Jurkat, Clone E6-1 (cell line): Measurements from ENCODE around the gene SYT1.

Source experiments
- DNase-seq: peaks from one replicate; pipeline ENCODE4 v3.0.0-alpha.2; 2011; ENCODE audit warnings: low read depth, low spot score
- H3K4me3 ChIP-seq: 2 replicates; pipeline ENCODE4 v1.5.1; 2011; ENCODE audit warnings: mild to moderate bottlenecking, low read length, control low read depth, moderate library complexity

SYT1 gene

DNA sequence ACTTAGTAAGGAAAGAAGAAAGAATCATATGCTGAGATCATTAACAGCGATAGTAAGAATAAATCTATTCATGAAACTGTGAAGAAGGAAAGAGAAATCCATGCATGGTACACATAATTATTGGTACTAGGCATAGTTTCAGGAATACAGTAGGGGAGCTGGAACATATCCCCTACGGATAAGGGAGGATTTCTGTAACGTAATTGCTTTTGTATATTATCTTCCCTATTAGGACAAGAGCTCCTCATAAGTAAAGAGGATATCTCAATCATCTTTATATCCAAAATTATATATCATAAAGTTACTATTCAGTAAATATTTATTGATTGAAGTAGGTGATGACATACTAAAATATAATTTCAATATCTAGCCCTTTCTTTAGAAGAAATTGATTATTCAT is 22.9 kb downstream of the SYT1 start:
- DNase-seq = no peak
- no peak overlapping the region for H3K4me3 ChIP-seq

DNA sequence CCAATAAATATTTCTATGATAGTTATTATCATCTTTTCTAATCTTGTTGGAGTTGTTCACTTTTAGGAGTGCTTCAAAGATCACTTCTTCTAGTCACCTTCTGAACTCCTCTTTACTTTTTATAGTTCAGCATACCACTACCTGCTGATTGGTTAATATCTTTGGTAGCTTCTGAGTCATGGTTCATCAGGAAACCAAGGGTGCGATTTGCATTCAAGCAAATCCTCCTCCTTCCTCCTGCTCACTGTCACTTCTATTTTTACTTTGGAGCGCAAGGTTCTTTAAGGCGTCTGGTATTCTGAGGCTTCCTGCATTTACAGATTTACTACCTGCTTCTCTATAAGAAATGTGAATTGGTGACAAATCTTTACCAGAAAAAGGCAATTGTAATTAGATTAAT is 24.0 kb downstream of the SYT1 start:
- no peak overlapping the region for H3K4me3 ChIP-seq
- no peak for DNase-seq

DNA sequence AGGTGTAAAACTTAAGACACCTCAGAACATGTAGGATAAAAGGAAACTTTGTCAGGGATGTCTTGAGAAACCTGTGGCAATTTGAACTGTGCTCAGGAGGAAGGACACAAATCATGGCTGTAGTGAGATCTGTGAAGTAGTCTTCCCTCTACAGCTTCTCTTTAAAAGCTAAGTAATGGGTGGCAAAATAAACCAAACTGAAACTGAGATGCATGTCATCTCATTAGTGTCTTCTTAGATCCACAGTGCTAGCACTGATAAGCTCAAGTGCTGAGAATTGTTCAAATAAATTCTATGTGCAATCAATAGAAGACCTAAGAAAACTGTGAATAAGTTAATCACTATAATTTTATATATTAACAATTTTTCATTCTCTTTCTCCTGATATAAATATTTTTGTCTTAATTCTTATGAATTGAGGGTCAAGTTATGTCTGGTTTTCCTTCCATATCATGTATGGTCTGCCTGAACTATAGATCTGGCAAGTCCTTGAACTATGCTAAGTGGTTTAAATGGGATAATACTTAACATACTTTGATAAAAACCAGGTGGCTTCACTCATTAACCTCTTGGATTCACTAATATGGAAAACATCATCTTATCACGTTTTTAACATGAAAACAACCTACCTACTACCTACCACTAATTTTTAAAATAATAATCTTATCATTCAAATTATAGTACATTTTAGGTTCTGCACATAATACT is 27.2 kb downstream of the SYT1 start:
- H3K4me3 ChIP-seq = no peak overlapping the region
- DNase-seq = no peak

DNA sequence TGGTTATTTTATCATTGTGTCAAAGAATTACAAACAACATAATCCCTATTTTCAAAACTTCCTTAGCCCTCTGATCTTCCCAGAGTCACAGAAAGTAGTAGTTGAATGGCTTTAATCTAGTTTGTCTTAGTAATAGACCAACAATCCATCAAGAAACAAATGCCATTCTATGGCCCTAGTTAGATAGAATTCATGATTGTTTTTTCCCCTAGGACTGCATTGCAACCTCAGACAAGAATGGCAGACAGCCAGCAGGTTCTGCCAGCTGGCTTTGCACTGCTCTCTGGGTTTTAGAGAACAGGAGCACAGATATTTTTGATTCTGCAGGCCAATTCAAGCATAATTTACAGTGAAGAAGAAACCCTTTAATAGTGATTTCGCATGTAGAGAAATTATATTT is 33.8 kb downstream of the SYT1 start:
- DNase-seq = no peak
- no peak overlapping the region for H3K4me3 ChIP-seq

DNA sequence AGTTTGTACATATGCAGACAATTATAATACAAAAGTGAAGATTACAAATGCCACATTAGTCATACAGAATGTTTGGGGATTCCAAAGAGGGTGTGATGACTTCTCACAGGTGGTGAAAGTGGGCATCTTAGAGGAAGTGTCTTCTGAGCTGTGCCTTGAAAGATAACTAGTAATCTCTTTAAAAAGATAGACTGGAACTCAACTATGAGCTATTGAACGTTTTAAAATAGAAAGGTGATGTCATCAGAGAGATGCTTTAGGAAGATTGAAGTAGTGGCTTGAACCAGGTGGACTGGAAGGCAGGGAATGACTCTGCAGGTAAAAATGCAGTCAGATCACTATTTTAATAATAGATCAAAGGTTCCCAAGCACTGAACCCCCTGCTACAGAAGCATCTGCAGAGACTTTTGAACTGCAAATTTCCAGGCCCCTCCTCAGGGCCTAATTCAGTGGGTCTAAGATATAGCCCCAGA is 50.3 kb downstream of the SYT1 start:
- DNase-seq = no peak
- no peak overlapping the region for H3K4me3 ChIP-seq

DNA sequence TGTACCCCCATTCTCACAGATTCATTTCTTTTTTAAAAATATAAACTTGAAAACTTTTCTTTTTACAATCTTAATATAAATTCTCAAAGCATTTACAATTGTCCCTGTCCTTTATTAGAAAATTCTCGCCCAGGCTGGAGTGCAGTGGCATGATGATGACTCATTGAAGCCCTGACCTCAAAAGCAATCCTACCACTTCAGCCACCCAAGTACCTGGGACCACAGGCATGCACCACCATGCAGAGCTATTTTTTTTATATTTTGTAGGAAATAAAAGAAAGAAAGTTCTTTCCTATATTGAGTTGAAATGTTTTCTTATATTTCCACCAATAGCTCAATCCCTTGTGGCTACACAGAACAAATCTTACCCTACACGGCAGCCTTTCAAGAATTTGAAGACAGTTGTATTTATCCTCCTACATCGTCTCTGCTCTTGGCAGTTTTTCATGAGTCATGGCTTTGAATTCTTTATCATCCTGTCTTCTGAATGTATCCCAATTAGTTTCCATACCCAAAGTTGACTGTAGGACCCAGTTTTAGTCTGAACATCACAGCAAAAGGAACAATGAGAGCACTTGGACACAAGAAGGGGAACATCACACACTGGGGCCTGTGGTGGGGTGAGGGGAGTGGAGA is 52.4 kb downstream of the SYT1 start:
- no peak overlapping the region for H3K4me3 ChIP-seq
- no peak for DNase-seq

DNA sequence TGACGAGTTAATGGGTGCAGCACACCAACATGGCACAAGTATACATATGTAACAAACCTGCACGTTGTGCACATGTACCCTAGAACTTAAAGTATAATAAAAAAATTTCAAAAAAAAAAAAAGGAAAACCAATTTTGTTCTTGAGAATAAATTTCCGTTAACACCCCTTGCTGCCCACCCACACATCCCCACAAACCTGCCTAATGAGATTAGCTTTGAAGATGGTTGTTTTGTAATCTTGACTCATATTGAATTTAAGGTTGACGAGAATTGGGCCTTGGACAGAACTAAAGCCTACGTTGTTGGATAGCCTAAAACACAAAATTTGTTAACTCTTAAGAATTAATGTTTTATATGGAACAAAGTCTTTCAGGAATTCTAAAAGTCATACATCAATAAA is 52.9 kb downstream of the SYT1 start:
- no peak for DNase-seq
- H3K4me3 ChIP-seq = no peak overlapping the region

DNA sequence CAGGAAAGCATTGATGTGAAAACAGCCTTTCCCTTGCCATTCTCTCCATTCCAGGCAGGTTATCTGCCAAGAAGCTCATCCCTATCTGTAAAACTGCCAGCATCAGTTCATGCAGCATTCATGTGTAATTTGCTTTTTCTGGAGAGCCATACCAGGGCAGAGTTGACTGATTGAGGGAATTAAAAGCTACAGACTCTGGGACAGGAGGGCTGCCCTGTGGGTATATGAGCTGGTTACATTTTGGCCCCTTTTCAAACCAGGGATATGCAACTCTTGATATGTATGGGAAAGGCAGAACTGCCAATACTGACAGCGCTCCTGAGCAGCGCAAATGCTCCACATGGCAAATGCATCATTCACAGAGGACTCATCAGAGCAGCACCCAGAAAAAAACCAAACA is 53.7 kb downstream of the SYT1 start:
- no peak for DNase-seq
- no peak overlapping the region for H3K4me3 ChIP-seq

DNA sequence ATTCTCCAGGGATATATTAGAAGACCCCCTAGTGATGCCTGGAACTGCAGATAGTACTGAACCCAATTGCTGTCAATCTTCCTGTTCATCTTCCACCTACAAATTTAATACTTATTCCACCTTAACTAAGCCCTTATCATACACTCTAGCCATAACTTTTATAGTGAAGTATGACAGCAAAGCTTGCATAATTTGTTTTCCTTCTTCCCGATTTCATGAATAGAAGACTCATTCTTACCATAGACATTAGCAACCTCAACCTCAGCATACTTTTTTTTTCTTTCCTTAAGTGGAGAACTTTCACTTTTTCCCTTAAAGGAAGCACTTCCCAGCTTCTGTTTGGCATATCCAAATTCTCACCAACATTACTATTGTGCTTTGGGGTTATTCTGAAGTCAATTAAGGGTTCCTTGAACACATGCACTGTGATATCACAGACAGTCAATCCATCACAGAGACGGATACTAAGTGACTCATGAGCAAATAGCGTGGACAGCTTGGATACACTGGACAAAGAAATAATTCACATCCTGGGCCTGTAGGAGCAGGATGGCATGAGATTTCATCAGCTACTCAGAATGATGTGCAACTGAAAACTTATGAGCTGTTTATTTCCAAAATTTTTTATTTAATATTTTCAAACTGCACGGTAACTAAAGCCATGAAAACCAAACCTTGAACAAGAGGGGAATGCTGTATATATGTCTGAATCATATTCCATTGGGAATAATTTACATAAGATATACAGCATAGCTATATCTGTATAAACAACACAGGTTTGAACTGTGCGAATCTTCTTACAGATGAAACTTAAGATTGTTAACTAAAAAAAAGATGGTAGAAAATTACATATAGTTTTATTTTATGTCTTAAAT is 63.9 kb downstream of the SYT1 start:
- DNase-seq = no peak
- H3K4me3 ChIP-seq = no peak overlapping the region

DNA sequence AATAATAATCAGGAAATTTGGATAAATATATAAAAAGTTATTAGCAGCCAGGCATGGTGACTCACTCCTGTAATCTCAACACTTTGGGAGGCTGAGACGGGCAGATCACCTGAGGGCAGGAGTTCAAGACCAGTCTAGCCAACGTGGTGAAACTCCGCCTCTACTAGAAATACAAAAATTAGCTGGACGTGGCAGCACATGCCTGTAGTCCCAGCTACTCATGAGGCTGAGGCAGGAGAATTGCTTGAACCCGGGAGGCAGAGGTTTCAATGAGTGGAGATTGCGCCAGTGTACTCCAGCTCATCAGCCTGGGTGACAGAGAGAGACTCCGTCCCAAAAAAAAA is 64.5 kb downstream of the SYT1 start:
- H3K4me3 ChIP-seq = no peak overlapping the region
- DNase-seq = no peak

DNA sequence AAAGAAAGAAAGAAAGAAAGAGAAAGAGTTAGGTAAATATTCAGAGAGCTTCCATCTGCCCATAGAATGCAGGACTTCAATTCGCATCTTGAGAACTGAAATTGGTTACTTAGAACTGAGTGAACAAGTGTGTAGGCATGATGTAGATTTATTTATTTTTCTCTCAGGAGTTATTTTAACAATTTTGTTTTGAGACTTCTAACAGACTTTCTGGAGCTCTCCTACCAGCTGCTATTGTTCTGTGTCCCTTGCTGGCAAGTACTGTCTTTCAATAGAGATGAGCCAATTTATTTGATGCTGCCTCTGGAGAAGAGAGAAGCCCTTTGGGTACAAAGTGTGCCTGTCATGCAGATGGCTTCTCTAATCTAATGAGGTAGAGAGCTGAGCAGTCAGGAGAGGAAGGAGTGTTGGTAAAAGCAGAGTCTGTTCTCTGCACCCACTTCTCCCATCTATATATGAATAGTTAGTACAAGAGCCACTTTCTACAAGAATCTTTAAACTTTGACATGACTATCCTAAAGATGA is 67.0 kb downstream of the SYT1 start:
- no peak for DNase-seq
- H3K4me3 ChIP-seq = no peak overlapping the region

DNA sequence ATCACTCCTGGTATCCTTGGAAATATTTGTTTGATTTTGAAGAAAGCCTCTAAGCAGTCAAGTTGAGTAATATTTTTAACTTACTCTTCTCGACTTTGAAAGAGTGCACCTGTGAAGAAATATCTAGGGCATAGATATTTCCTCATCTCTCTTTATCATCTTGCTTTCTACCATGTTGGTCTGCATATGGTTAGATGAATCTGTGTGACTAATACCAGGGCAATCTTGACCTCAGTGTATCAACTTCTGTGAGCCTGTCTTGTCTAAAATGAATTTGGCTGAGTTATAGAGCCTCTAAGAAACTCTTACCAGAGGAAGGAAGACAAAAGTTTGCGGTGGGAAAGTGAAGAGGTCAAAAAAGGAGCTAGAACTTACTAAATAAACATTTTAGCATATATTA is 68.4 kb downstream of the SYT1 start:
- no peak for DNase-seq
- no peak overlapping the region for H3K4me3 ChIP-seq

DNA sequence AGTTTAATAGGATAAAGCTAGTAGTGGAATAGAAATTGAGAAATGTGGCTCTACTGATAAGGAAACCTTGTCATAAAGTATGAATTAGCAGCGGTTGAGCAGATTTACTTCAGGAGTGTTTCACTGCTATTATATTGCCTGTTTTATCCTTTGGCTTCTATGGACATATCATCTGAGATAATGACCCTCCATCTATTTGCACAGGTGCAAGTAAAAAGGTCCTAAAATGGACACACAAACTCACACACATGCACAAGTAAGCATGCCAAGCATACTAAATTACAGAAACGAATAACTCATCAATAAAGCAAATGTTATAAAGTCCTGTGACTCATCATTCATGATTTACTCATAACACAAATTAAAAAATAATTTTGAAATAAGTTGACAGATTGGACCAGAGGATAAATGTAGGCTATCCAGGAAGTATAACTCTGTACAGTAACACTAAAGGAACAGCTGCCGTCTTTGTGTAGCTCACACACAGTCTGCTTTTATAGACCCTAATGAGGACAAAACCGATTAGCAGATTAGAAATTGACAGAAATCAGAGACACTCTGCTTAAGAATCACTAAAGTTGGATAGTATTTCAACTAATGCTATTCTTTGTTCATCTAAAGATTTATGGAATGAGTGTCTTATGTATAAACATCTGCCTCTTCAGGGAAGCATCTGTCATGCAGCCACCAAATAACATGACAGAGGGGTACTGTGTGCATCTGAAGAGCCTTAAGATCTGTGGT is 73.9 kb downstream of the SYT1 start:
- H3K4me3 ChIP-seq = no peak overlapping the region
- no peak for DNase-seq

DNA sequence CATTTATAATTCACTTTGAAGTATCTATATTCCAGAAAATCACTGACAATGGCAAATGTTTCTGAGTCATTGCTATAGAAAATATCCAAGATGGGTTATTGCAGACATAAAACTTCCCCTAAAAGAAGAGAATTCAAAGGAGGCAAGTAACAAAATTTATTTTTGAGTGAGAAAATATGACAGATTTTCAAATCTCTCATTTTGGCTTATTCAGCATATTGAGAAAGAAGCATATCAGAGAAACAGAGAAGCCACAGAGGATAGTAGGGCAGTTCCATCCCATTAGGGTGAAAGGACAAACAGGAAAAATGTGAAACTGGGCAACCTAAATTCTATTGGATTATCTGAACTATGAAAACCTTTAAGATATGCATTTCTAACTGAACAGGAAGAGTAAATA is 85.0 kb downstream of the SYT1 start:
- no peak overlapping the region for H3K4me3 ChIP-seq
- no peak for DNase-seq

DNA sequence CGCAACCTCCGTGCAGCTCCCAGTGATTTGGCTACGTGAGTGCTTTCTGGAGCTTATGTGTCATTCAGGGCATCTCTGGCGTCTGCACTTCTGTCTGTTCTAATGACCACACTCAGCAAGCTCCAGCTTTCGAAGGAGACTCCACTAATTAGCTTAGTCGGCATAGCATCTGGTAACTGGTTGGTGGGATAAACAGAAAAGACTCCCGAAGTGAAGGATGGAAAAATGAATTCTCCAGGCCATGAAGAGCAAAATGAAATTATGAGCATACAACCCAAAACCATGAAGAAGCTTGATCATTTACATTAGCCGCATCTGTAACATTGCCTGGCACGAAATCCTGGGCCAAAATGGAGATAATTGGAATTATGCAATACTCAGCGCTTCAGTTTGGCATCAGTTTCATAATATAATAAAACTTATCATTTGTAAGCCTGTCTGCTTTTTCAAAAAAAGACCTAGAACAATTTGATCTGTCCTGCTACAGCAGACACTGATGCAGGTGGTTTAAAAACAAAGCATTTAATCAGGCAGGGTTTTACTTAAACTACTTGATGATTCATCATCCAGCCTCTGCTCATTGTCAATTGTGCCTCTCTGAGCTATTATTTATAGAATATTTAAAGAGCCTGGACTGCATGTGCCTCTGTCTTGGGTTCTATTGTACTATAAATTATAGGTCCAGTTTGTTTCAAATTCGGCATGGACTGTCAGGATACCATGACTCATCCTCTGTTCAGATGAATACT is 87.4 kb downstream of the SYT1 start:
- DNase-seq = no peak
- H3K4me3 ChIP-seq = no peak overlapping the region

DNA sequence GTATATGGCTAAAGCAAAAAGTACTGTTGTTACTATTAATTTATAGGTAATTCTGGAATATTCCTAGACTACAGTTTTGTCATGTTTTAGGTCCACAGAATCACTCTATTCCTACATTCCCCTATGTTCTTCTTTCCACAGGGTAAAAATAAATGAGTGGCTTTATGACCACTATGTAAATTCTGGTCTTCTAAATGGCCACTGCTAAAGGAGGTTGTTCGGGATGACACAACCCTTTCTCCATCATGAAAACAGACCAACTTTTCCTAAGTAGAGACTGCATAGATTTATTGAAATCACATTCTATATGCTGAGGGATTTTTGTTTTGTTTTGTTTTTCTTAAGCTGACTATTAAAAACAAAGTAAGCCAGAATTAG is 88.0 kb downstream of the SYT1 start:
- H3K4me3 ChIP-seq = no peak overlapping the region
- no peak for DNase-seq

DNA sequence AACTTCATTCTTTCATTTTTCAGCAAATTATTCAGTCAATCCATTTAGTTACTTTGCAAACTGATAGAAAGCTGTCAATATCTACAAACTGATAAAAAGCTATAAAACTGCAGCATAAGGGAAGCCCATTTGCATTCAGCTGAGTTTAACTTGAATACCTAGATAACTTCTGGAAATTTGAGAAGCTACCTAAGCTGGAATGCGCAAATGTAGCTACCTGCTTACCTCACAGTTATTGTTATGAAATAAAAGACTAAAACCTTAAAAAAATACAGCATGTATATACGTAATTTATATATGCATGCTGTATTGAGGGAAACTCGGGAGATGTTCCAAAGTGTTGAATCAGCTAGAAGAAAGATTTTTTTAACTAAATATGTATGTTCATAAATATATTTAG is 94.4 kb downstream of the SYT1 start:
- no peak for DNase-seq
- H3K4me3 ChIP-seq = no peak overlapping the region

DNA sequence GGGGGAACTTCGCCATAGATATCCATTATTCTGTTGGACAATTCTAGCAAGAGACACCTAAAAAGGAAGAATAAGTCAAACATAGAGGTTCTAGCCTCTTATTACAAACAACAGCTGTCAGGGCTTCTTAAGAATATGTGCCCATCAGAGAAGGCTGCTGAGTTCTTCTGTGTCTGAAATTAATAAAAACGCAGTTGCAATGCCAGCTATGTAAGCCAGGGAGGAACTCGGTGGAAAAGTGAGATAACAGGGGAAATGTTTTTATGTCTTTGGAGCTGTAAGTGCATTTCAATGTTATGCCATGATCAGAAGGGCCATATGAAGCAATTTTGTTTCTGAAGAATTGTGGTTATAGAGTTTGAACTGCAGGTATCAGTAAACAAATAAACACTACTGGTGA is 95.0 kb downstream of the SYT1 start:
- no peak overlapping the region for H3K4me3 ChIP-seq
- no peak for DNase-seq

DNA sequence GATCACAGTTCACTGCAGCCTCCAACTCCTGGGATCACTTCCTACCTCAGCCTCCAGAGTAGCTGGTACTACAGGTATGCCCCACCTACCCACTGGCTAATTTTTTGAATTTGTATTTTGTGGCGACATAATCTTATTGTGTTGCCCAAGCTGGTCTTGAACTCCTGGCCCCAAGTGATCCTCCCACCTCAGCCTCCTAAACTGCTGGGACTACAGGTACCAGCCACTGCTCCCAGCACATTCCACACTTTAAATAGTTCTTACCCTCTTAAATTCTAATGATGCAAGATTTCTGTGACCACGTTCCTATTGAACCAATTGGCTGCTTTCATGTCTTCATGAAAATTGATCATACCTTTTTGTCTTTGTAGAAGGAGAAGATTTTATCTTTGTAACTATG is 96.6 kb downstream of the SYT1 start:
- no peak for DNase-seq
- H3K4me3 ChIP-seq = no peak overlapping the region
